Stimulated activated CD4-positive, alpha-beta T cell treated with anti-CD3 and anti-CD28 coated beads, Interleukin-1b, Interleukin-23, amount 100 ng/mL, for 4 hours (primary cell): ENCODE measurements around the gene ZNF831.

Source experiments
- DNase-seq, 2 donors: peaks; one replicate each; pipeline ENCODE4 v3.0.0-alpha.2; 2020; ENCODE audit warnings: low read depth in 2 of 2

ZNF831 gene

GRCh38 chr20:59301343-59302007 is 137.9 kb downstream of the ZNF831 start:
- DNase-seq = no peak

DNA sequence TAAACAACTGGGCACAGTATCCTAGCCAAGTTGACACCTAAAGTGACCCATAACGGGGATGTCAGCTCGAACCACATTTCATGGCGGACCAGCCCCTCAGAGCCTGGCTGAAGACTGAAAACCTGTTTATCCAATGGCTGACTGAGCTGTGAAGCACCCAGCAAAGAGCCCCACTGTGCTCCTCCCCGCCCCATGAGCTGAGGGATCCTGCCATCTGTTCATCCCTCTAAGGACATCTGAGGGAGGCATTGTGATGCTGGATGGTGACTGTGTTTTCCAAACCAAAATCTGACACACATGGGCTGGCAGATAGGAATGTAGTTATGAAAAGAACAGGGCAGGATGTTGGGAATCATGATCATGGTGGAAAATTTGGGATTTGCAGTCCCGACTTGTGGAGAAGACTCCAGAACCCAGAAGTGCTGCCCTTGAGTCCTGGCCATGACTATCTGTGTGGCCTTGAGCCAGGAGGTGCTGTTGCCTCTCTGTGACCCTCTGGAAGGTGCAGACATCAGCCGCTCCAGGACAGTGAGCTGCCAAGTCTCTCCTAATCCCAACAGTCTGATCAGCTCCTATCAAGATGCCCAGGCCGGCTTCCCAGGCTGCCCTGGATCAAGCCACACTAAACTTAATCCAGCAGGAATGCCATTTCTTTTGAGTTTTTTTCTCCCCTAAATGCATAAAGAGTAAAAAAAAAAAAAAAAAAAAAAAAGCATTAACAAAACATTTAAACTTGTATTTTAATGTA is 142.5 kb downstream of the ZNF831 start:
- DNase-seq = no peak

DNA sequence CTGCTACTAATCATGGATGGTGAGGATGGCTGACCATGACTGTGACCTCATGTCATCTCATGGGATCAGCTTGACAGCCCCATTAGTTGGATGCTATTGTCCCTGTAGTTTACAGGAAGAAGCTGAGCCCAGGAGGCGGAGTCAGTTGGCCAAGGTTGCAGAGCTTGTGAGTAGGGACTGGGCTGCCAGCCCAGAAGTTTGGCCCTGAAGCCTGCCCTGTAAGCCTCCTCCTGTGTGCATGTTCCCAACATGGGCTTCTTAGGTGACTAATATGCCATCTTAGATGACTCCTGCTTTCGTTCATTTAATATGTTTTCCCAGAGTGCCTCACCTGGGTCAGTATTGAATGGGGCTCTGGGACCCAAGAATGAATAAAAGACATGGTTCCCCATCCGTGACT is 143.6 kb downstream of the ZNF831 start:
- DNase-seq = no peak
